Activated CD4-positive, alpha-beta T cell treated with anti-CD3 and anti-CD28 coated beads, Interleukin-2, Interleukin-4, amounts not matched to agents 100 ng/mL and 50 ng/mL, durations not matched to agents 16 hours and 8 hours (primary cell): Measurements from ENCODE around the gene ABCA3.
"Not testable (repeated sequence)": the region's sequence is repeated elsewhere in the genome, so short reads cannot be mapped to it uniquely, and the experiment has no call there.

Source experiments
- DNase-seq: peaks from one replicate; pipeline ENCODE4 v3.0.0-alpha.2; 2020; ENCODE audit warnings: low spot score

Gene ABCA3

DNA sequence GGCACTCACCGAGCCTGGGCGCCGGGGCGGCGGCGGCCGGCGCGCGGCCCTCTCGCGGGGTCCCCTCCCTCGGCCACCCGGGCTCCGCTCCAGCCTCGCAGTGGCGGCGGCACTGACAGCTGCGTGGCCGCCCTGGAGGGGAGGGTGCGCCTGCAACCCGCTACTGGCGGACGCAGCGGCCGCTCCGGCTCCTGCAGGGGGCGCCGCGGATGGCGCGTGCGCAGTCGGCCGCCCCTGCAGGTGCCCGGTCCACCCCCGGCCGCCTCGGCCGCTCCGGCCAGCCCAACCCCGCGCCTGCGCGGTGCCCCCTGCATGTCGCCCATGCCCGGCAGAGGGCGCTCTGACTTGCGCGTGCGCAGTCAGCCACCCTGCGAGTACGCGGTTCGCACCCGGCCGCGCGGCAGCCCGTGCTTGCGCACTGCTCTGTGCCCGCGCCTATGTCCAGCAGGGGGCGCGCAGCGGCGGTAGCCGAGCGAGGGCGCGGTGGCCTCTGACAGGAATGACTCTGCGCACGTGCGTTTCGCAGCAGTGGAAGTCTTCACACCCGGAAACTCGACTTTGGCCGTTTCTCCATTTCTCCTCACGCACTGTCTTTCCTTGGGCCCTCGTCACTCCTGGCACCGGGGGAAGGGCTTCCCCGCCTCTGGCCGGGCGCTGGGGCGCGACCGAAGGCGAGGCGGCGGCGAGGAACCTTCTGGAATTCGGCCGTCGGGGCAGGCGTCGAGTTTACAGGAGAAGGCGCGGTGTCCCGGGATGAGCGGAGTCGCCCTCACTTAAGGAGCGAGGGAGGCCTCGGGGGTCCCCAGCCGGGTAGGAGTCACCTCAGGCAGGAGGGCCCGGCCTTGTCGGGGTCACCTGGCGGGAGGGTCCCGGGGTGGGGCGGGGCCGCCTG is at the start of gene ABCA3:
ABCA3 (minus strand) TSS at position 165 of the 892 bp plus-strand sequence. CDS start 14,262 bp downstream, outside the sequence.
- DNase-seq: peak; percentile 97

DNA sequence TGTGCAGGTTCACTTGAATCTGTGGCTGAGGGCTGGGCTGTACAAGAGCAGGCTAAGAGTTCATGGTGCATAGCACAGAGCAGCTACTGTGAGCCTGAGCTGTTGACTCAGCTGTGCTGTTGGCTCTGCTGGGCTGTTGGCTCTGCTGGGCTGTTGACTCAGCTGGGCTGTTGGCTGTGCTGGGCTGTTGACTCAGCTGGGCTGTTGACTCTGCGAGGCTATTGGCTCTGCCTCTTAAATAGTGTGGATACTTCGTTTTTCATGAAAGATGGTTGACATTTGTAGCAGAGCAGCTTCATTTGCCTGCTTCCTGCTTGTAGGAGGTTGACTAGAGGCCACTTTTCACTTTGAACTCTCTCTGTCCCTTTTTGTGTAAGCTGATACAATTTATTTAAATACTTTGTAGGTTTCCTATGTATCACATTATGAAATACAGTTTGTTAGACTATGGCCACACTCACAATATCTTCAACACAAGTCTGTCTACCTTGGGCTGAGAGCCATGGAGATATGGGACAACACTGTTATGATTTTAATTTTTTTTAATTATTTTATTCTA is 48.4 kb upstream of the ABCA3 start:
- no peak for DNase-seq

DNA sequence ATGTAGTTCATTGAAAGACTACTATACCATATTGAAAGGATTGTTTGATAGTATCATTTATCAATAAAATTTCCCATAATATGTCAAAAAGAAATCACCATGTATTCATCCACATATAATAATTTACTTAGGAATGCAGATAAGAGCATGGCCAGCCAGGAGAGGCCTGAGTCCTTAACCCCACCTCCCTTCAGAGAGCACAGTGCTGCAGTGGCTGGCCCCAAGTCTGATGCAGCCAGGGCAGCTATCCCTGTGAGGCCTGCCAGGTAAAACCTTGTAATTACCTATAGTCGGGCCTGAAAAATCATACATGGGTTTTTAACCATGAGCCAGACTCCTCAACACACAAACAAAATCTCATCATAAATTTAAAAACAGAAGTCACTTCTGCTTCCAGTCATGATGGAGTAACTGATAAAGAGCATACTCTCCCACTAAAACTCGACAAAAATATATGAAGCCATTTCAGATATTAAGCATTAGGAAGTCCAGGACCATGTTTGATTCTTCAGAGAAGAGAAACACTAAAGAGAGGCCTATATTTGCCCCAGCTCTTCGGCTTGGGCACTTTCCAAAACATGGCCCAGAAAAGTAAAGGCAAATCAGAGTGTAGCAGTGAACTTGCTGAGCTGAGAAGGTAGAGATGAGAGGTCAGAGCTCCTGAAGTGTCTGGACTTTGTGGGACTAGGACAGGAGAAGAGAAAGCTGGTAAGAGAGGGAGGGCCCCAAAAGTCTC is 47.8 kb upstream of the ABCA3 start:
- no peak for DNase-seq

DNA sequence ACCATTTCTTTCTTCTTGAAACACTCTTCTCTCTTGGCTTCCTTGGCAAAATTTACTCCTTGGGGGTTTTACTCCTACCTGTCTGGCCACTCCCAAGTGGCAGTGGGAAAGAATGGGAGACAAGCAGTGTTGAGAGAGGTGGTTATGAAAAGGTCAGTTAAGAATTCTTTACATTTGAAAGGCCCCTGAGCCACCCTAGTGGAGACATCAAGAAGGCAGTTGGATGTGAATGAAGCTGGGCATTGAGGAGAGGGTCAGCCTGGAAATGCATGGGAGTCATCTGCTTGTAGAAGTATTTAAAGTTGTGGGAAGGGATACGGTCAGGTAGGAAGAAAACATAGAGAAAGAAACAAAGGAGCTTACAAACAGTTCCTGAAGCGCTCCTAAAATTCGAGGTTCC is 46.5 kb upstream of the ABCA3 start:
- DNase-seq: no peak

DNA sequence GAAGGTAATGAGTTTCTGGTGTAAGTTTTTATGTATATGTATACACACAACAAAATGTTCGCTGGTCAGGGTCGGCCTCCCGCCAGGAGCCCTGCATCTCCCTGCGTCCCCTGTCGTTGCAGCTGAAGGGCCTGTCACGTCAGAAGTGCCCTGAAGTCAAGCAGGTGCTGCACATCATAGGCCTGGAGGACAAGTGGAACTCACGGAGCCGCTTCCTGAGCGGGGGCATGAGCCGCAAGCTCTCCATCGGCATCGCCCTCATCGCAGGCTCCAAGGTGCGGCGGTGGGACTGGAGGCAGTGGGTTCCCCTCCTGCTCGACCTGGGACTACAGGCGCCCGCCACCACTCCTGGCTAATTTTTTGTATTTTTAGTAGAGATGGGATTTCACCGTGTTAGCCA is 45.5 kb upstream of the ABCA3 start:
- DNase-seq: not testable (repeated sequence)

DNA sequence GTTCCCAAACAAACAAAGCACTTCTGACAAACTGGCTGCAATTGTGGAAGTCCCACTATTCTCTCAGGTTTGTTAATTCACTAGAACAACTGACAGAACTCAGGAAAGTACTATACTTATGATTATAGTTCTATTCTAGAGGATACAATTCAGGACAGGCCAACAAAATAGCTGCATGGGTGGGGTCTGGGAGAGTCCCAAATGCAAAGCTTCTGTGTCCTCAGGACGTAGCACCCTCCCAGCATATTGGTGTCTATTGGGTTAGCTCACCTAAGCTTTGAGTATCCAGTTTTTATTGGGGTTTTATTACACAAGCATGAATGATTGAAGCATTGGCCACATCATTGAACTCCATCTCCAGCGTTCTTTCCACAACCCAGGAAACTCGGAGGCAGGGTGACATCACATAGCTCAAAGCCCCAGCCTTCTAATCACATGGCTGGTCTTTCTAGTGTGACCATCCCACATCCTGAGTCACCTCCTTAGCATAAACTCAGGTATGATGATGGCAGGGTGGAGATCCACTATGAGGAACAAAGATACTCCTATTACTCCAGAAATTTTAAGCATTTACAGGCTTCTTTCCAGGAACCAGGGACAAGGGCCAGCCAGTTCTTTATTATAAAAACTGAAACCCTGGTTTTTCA is 44.8 kb upstream of the ABCA3 start:
- DNase-seq: no peak

DNA sequence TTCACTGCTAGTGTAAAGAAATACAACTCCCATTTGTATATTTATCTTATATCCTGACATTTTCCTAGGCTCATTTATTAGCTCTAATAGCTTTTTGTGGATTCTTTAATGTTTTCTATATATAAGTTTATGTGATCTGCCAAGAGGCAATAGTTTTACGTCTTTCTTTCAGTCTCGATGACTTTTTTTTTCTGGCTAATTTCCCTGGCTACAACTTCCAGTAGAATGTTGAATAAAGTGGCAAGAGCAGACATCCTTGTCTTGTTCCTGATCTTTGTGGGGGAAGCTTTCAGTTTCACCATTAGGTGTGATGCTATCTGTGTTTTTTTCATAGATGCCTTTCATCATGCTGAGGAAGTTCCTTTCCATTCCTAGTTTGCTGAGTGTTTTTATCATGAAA is 43.9 kb upstream of the ABCA3 start:
- DNase-seq: no peak

DNA sequence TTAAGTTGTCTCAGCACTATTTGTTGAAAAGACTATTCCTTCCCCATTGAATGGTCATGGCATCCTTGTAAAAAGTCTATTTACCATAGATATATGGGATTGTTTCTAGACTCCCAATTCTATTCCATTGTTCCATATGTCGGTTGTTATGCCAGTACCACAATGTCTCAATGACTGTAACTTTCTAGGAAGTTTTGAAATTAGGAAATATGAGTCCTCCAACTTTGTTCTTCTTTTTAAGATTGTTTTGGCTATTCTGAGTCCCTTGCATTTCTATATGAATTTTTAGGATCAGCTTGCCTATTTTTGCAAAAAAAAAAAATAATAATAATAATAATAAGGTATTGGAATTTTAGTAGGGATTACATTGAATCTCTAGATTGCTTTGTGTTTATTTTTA is 43.0 kb upstream of the ABCA3 start:
- DNase-seq: no peak

DNA sequence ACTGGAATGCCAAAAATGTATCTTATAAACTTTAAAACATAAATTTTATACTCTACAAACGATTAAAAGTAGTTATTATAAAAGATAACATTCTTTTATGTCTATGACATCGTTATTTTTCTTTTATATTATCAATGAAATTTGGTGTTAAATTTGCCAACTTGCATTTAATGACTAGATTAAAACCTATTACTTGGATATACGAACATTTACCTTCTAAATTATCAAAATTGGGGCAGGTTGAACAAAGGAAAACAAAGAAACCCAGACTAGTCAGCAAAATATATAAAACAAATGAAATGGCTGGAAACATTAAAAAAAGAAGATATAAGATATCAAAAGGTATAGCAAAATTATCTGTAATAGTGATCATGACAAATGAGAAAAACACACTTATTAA is 34.1 kb upstream of the ABCA3 start:
- no peak for DNase-seq

DNA sequence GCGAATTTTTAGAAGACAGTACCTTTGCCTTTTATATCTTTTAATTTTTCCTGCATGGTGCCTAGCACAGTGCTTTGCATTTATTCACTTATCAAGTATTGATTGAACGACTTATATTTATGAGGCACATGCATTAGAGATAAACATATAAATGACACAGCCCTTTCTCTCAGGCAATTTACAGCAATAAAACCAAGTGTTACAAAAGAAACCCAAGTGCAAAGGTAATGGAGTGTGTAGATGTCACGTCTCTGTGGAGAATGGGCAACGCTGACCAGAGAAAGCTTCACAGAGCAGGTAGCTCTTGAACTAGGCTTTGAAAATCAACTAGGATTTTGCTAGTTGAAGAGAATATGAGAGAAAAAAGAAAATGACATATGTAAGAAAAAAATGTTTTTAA is 32.6 kb upstream of the ABCA3 start:
- DNase-seq: no peak

DNA sequence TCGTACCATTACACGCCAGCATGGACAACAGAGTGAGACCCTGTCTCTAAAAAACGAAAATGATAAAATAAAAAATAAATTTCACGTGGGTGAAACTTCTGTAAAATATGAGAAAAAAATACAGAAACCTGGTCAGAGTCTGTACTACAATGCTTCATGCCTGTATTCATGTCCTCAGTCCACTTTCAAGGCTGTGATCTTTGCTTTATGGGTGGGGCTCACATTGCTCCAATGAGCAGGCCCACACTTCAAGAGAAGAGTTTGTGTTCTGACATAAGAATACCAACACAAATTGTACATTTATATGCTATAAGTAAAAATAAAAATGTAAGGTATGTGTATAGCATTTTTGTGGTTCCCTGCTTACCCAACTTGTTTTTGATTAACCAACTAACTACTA is 32.2 kb upstream of the ABCA3 start:
- DNase-seq: no peak

DNA sequence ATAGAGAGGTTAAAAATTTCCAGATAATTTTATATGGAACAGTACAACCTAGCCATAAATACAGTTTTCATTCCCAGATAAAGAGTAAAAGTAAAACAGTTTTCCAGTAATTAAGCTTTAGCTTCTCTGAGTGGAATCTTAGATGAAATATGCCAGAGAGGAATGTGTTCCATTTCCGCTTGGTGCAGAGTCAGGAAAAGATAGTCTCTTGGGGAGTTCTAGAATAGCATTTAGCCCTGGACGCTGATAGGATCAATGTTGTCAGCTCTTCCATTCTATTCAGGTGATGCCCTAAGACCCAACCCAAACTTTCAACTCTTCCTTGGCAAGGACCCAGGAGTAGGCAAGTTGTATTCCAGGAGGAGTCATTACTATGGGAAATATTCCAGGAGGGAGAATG is 30.9 kb upstream of the ABCA3 start:
- no peak for DNase-seq

DNA sequence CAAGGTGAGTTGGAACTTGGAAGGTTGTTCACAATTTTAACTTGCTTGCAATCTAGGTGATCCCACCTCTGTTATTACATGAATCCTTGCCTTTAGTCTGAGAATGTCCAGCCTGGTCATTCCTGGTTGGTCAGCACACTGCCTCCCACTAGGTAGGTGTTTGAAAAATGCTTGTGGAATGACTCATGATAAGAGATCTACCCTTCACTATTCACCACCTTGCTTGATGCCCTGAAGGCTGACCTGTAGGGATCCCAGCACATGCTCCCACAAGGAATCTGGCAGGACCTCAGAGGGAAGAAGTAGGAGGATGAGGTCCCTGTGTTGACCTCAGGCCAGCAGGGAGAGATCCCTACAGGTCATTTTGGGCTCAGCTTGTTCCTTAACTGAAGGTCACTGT is 30.2 kb upstream of the ABCA3 start:
- no peak for DNase-seq

DNA sequence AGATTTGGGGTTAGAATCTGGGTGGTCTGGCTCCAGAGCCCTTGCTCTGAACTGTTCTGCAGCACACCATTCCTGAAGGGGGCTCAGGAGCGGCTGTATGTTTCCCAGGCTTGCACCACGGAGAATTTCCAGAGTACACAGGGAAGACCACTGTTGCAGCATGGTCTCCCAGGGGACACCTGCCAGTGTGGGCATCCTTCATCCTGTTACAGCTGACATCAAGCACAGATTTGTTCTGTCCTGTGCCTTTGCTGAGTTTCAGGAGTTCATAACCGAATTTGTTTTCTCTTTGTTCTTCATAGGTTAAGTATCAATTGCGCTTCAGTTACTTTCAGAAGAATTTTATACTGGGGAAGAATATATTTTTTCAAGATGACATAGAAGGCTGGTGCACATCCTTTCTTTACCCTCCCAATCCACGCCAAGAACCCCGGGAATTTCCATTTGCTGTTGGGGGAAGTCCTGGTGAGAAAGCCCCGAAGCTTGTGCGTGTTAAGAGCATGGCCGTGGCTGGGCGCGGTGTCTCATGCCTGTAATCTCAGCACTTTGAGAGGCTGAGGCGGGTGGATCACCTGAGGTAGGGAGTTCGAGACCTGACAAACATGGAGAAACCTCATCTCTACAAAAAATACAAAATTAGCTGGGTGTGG is 26.3 kb upstream of the ABCA3 start:
- no peak for DNase-seq

DNA sequence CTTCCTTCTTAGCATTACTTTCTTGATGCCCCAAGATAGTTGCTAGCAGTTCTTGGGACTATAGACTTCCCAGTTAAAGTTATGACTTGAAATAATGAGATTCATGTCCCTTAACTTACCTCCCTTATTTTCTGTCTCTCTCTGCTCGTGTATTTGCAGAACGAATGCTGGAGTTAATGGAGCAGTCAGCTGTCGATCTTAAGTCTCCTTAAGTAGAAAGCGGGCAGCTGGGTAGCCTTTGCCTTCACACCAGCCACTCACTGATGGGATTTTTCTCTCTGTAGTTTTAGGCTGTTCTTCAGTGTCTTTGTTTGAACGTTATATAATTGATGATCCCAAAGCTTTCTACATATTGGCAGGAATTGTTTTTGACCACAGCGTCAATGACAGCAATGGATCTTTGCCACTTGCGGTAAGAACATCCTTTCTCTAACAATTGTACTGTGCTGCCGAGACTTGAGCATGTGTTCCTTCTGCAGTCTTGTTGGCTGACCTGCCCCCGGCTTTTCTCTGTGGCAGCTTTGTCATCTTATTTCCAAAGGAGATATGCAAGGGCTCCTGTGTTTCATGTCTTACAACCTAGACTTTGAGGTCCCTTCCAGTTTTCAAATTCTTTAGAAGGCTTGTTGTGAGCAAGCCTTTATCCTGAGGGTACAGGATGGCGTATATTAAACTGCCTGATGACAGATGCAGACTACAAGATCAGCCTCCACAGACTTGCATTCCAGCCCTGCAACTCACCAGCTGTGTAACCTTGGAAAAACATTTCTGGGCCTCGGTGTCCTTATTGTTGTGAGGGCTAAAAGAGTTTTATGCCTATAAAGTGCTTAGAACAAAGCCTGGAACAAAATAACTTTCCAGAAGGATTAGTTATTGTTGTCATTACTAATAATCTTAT is 25.1 kb upstream of the ABCA3 start:
- DNase-seq: no peak

DNA sequence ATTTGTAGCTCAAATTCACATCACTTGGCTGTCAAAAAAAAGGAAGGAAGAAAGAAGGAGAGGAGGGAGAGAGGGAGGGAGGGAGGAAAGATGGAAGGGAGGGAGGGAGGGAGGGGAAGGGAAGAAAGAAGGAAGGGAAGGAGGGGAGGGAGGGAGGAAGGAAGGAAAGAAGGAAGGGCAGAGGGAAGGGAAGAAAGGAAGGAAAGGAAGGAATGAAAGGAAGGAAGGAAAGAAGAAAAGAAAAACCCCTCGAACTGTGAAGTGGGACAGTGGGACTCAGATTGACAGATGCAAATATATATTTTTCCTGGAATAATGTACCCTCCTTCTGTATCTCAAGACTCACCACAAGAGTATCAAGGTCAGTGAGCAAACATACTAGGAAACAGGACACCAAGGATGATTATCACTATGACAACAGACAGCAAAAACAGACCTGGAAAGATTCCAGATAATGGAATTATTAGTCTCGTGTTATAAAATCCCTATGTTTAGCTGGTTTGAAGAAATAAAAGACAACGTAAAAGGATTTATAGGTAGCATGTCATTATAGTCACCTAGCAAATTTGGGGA is 24.2 kb upstream of the ABCA3 start:
- DNase-seq: no peak

DNA sequence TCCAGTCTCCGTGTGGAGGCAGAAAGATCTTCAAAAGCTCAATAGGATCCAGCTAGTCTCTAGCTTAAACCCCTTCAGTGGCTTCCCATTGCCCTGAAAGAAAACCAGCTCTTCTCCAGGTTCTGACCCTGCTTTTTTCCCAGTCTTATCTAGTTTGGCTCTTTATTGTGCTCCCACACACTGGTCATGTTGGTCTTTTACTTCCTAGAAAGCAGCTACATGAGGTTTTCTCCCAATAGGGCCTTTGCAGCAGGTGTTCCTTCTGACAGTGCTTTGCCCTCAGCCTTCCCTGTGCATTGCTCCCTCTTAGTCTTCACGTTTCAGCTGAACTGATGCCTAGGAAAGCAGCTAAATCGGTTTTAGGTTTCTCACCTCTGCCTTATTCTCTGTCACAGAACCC is 21.7 kb upstream of the ABCA3 start:
- no peak for DNase-seq

DNA sequence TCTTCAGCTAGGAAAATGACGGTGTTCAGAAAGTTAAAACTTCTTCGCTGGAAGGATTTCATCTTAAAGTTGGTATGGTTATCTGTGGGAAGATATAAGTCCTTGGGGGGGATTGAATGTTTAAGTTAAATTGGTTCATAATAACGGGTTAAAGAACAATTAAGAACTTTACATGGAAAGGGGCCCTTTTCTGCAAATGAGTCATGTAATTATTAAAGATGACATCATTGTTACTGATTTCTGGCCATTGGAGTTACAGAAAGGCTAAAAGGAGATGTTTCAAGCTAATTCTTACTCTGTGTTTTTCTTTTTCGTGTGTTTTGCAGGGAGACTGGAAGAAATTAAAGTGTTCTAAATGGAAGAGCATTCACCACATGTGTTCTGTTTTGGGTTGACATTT is 20.6 kb upstream of the ABCA3 start:
- DNase-seq: no peak

DNA sequence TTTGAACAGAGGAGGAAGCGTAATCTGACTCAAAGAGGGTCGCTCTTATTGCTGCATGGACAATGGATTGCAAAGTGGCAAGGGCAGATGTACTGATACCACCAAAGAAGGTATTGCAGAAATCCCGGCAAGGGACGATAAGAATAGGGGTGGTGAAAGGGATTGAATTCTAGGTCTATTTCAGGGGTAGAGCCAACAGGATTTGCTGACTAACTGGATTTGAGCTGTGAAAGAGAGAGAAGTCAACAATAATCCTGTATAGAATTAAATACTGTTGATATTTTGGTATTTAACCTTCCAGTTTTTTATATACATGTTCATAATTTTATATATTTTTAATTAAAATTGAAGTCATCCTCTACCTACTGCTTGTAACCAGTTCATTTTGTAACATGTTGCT is 19.4 kb upstream of the ABCA3 start:
- no peak for DNase-seq

DNA sequence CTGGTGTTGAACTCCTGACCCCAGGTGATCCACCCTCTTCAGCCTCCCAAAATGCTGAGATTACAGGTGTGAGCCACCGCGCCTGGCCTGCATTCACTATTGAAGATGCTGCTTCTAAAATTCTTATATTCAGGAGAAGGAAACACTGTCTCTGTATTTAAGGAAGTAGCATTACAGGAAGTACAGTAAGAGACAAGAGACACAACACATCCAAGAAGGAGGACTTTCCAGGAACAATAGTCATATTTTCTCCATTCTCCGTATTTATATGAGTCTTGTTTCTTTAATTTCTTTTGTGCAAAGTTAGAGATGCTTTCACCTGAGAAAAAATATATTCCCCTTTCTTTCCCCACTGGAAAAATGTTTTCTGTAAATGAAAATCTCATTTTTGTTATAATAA is 18.3 kb upstream of the ABCA3 start:
- DNase-seq: no peak

DNA sequence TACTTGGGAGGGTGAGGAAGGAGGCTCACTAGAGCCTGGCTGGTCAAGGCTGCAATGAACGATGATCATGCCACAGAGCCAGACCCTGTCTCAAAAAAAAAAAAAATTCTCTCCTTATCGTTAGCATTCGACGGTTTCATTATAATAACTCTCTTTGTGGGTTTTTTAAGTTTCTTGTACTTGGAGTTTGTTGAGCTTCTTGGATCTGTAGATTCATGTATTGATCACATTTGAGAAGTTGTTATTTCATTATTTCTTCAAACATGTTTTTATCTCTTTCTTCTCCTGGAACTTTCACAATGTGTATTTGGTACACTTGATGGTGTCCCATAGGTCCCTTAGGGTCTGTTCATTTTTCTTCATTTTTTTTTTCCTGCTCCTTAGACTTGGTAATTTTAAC is 16.8 kb upstream of the ABCA3 start:
- DNase-seq: no peak
